Measurements from ENCODE around the gene UNCX.

GRCh38 chr7:1268866-1269265 is 36.2 kb downstream of the UNCX start:
- TF ChIP-seq, protein P1, sequence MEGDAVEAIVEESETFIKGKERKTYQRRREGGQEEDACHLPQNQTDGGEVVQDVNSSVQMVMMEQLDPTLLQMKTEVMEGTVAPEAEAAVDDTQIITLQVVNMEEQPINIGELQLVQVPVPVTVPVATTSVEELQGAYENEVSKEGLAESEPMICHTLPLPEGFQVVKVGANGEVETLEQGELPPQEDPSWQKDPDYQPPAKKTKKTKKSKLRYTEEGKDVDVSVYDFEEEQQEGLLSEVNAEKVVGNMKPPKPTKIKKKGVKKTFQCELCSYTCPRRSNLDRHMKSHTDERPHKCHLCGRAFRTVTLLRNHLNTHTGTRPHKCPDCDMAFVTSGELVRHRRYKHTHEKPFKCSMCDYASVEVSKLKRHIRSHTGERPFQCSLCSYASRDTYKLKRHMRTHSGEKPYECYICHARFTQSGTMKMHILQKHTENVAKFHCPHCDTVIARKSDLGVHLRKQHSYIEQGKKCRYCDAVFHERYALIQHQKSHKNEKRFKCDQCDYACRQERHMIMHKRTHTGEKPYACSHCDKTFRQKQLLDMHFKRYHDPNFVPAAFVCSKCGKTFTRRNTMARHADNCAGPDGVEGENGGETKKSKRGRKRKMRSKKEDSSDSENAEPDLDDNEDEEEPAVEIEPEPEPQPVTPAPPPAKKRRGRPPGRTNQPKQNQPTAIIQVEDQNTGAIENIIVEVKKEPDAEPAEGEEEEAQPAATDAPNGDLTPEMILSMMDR (IDR thresholded peaks at IDR 0.05): no peak
- no peak for TF ChIP-seq POLR2A (IDR thresholded peaks at IDR 0.05)
